OCI-LY7 (cell line): Measurements from ENCODE around the gene CAMK1.

Source experiments
- EZH2phosphoT487 ChIP-seq: fragments of 200-600 bp; sonication (generic); IDR thresholded peaks from 2 replicates; pipeline ENCODE4 v1.6.1; 2018; ENCODE audit warnings: low read depth, borderline replicate concordance, mild to moderate bottlenecking, mixed run types, antibody characterized with exemption, low read length, moderate library complexity, mixed read lengths
- TF ChIP-seq, protein P1 (sequence below): fragments of 200-600 bp; sonication (generic); conservative IDR thresholded peaks from 2 replicates; pipeline ENCODE4 v1.5.1; 2014; ENCODE audit warnings: mild to moderate bottlenecking, antibody characterized with exemption, low read length, moderate library complexity, mixed read lengths

DNA sequence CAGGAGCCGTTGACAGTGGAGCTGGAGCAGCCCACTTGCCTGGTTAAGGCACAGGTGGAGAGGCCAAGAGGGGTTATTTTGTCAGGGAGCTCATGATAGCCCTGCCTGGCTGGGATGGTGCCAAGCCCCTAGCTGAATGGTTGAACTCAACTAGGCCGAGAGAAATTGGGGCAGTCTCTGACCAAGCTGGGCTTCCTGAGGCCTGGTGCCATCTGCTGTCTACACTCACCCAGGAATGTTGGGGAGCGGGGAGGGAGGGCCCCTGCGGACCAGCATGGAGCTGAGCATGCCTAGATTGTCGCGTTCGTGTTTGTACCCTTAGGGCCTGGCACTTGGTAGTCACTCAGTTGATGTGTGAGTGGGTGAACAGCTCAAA, 37.0 kb downstream of the CAMK1 start:
- TF ChIP-seq, protein P1, sequence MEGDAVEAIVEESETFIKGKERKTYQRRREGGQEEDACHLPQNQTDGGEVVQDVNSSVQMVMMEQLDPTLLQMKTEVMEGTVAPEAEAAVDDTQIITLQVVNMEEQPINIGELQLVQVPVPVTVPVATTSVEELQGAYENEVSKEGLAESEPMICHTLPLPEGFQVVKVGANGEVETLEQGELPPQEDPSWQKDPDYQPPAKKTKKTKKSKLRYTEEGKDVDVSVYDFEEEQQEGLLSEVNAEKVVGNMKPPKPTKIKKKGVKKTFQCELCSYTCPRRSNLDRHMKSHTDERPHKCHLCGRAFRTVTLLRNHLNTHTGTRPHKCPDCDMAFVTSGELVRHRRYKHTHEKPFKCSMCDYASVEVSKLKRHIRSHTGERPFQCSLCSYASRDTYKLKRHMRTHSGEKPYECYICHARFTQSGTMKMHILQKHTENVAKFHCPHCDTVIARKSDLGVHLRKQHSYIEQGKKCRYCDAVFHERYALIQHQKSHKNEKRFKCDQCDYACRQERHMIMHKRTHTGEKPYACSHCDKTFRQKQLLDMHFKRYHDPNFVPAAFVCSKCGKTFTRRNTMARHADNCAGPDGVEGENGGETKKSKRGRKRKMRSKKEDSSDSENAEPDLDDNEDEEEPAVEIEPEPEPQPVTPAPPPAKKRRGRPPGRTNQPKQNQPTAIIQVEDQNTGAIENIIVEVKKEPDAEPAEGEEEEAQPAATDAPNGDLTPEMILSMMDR = no peak
- no peak for TF ChIP-seq EZH2phosphoT487
